GM19438 (cell line): ENCODE data around the gene PYGM.

Experiments used
- ATAC-seq: cut with Tn5 transposase; IDR thresholded peaks from one replicate; pipeline ENCODE4 v1.9.1; 2021; ENCODE audit warnings: low read depth; ENCODE audit not compliant: unreplicated experiment

The PYGM gene

DNA sequence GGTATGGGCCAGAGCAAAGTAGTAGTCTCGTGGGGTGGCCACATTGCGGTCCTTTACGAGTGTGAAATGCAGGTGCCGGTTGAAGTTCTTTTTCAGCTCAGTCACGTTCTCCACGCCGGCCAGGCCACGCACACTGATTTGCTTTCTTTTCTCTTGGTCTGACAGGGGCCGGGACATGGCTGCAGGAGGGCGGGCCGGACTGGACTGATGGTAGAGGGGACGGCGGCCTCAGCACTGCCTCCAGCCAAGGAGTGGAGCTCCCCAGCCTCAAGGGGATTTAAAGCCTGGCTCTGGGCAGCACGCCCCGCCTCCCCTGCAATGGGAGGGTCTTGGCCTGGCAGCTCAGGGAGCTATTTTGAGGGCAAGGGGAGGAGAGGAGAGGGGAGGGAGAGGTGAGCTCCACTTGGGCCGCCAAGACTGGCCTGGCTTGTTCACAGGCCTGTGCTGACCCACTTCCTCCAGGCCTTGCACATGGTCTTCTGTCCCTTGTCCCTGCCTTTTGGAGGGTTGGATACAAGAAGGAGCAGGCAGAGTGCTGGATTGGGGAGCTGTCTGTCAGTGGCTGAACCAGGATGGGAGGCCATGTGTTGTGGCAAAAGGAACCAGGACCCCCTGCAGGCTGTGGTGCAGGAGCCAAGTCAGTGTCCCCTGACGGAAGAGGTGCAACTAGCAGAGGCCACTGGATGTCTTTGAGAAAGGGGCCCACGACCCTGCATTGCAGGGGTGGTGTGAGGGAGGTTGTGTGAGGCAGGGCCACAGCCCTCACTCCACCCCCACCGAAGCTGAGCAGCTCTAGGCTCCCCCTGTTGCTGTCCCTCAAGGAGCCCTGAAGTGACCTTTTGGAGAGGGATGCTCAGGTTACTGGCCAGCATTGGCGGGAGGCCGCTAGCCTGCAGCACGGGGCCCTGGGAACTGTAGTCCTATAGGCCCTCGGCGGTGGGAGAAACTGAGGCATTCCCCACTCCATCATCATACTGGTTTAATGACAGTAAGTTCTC lies at the start of gene PYGM:
PYGM (minus strand) TSS at position 253 of the 998 bp plus-strand sequence; CDS start at position 177, 76 bp downstream.
- no peak for ATAC-seq

GRCh38 chr11:64805481-64805880 lies 45.7 kb upstream of the PYGM start:
- no peak for ATAC-seq

- no peak for ATAC-seq
Measured at GRCh38 chr11:64804346-64805210, 44.8 kb upstream of the PYGM start.

DNA sequence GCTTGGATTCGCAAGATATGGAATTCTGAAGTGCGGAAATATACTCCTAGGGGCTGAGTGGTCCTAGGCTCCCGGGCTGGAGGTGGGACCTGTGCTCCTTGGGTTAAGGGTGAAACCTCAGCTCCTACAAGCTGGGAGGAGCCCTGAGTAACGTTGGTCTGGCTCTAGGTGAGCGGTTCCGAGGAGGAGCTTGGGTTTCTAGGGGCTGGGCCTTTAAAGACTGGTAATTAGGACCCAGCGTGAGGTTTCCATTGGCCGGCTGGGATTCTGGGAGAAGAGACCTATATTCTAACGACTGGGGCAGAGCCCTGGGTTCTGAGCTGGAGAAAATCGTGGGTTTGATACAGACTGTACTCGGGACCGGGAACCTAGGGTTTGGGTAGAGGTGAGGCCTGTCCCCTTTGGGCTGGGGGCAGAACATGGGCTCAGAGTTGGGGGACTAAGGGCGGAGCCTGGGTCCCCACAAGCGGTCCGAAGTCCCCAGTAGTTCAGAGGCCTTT lies 44.1 kb upstream of the PYGM start:
- no peak for ATAC-seq

DNA sequence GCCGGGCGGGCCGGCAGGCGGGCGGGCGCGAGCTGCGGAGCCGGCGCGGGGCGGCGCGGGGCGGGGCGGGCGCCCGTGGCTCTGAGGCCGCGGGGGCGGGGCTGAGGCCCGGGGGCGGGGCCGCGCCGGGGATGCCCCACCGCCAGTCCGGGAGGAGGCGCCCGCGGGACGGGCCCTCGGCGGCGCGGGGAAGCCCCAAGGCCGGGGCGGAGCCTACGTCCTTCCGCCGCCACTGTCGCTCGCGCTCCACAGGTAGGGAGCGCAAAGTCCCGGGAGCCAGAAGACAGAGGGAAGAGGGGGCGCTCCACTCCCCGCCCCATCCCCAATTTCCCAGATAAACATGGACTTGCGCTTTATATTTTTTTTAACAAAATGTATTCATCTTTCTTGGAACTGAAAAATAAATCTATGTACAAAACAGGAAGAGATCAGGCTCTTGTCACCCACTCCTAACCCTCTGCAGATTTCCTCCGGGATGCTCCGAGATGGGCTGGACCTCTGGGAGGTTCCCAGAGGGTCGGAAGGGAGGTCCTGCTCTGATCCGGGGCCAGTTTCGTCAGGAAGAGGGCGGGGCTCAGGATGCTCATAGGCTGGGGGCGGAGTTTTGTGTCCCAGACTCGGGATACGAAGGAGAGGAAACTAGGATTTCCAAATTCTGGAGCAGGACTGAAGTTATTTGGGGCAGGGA lies 43.5 kb upstream of the PYGM start, which contains the start of gene MAP4K2:
MAP4K2 (minus strand) TSS at position 57 of the 688 bp plus-strand sequence. CDS start 65 bp downstream, outside the sequence.
- ATAC-seq = peak; percentile 43

DNA sequence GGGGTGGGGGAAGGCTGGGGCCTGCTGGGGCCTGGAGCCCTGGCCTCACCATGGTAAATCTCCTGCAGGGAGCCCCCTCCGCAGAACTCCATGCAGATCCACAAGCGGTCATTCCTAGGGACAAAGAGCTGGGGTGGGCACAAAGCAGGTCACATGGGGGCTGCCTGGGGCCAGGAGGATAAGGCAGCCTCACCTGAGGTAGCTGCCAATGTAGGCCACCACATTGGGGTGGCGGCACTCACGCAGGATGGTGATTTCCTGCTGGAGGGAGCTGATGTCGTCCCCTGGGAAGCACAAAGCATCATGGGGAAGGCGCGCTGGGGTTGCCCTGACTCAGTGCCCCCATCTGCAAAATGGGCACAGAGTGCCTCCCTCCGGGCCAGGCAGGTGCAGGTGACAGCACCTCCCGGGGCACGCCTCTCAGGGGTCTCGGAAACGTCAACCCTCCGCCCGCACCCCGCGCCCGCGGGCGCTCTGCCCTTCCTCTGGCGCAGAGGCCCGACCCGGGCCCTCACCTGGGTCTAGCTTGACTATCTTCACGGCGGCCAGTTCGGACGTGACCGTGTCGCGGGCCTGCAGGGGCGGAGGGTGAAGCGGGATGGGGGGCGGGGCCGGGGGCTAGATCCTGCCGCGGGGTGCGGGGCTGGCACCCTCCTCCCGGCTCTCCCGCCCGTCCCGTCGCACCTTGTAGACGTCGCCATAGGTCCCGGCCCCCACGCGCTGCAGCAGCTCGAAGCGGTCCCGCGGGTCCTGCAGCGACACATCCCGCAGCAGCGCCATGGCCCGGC lies 42.8 kb upstream of the PYGM start:
- ATAC-seq = peak; percentile 14

DNA sequence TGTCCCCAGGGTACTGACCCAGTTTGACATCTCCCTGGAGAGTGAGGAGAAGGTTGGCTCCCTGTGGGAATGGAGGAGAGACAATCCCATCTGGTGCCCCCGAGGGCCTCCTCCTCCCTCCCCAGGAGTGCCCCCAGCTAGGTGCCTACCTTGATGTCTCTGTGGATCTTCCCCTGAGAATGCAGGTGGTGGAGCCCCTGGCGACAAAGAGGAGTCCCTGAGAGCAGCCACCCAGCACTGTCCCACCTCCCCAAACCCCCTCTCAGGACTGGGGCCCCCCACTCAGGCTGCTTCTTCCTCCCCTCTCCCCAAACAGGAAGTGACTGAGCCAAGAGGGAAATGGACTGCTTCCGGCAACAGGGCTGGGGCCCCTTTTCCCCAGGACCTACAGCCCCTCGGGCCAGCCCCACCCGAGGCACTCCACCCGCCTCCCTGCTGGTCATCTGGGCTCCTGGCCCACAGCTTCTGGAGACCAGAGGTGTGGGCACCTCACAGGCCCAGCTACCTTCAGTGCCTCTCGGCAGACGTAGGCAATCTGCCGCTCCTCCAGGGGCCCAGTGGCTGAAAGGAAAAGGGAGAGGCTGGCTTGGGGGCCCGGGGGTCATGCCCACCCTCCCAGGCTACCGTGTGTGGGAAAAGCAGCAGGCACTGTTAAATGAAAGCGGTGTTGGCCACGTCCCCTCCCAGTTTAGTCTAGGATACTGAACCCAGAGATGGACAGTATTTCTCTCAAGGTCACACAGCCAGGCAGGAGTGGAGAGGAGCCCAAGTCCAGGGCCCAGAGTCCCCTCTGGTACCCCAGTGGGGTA lies 42.0 kb upstream of the PYGM start:
- no peak for ATAC-seq

GRCh38 chr11:64801158-64801464 lies 41.3 kb upstream of the PYGM start:
- ATAC-seq = no peak

- ATAC-seq = no peak
Measured at GRCh38 chr11:64800303-64801157, 40.8 kb upstream of the PYGM start.

- no peak for ATAC-seq
Measured at GRCh38 chr11:64799623-64800302, 40.0 kb upstream of the PYGM start.

DNA sequence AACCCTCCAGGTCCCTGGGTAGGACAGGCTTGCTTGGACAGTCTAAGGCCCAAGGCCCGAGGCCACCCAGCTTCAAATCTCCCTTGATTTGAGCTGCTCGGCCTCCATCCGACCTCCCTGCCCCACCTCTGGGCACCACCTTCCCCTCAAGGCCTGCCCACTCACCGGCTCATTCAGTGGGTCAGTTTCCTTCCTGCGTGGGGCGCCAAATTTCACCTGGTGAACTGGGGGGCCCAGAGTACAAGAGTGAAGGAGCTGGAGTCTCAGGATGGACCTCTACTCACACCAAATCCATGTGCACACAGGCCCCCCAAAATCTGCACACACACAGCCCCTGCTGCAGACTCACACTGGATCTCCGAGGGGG lies 39.5 kb upstream of the PYGM start:
- ATAC-seq = no peak

DNA sequence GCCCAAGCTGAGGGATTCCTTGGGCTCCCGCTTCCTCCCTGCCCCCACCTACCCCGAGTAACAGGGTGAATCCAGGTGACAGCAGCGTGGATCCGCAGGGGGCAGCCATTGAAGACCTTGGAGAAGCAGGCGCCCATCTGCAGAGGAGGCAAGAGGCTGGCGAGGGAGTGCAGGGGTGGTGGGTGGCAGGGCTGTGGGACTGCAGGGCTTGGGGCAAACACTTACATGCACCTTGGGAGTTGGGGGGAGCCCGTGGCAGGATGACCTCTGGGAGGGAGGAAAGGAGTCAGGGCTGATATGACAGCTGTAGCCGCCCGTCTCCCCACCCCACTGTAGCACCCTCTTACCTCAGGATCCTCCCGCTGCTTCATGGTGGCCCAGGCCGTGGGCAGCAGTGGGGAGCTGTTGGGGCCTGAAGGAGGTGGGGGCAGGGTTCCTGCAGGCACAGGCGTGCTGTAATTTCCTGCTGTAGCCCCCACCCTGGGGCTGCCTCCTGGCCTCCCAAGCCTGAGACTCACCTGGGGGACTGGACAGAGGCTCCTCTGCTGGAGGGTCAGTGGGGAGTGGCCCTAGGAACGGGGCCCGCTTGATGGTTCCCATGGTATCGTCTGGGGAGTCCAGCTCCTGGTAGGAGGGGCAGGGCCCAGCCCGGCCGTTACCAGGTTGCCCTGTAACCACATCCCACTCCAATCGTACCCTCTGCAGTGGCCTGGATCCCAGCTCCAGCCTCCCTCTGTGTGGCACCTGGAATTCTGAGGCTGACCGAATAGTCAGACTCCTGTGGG lies 37.2 kb upstream of the PYGM start:
- ATAC-seq = no peak

DNA sequence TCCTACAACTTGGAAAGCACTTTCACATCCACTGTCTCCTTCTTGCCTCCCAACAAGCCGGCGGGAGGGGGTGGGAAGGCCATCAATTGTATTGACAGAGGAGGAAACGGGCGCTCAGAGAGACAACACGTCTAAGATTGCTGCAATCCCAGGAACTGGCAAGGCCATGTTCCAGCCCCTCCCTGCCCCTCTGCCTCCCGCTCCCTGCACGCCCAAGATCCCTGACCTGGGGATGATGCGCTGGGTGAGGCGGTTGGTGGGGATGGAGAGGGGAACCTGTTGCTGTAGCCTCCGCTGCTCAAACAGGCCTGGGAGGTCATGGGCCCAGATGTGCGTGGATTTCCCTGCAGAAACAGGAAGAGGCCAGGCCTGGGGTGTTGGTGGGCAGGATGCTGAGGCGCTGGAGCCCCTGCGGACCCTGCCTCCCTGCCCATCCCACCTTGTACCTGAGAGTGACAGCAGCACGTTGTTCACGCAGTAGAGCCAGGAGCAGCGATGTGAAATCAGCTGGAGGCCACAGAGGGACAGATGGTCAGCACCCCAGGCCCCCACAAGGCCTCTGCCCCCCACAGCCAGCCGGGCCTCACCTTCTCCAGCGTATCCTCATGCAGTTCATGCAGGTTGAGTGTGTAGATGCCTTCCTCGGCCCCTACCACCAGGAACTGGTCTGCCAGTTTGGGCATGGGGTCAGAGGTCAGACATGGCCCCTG lies 36.4 kb upstream of the PYGM start:
- no peak for ATAC-seq

- ATAC-seq = no peak
Measured at GRCh38 chr11:64794526-64794925, 34.8 kb upstream of the PYGM start.

DNA sequence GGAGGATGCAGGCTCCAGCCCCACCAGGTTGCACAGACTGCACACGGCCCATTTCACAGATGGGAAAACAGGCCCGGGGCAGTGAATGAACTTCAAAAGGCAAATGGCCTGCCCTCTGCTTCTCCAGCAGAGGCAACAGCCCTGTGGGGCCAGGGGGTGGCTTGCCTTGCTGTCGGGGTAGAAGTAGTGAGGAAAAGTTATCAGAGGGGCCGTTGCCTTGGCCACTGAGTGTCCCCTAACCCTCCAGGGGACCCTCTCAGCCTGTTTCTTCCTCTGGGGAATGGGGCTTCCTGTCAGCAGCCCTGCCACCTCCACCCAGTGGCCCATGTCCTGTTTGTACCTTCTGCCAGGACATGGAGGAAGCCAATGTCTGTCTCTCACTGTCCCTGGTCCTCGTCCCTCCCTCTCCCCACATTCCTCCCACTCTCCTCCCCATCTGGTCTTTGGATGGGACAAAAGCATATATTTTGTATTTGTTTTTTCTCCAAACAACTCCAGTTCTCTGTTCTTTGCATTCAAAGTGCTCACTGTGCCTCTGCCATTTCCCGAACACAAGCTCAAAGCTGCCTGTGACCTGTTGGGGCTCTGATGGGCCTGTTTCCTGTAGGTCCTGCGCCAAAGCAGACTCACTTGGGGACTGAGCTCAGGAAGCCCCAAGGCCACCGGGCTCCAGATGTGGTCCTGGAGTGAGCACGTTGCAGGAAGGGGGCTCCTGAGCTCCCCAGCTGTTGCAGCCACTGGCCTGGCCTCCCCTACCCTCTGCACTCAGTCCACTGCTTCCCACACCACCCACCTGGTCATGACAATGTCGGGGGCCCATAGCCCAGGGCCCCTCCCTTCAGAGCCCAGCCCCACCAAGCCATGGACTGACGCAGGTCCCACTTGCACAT lies 33.7 kb upstream of the PYGM start:
- no peak for ATAC-seq
